ENCODE results near the gene ANKRD29.
"Not testable (repeated sequence)": the region's sequence is repeated elsewhere in the genome, so short reads cannot be mapped to it uniquely, and the experiment has no call there.

Gene ANKRD29

GRCh38 chr18:23580677-23581367, 81.9 kb downstream of the ANKRD29 start:
- H3K27ac ChIP-seq: no peak overlapping the region
- TF ChIP-seq ZFX (IDR thresholded peaks at IDR 0.05; ENCODE audit: borderline replicate concordance): no peak
- TF ChIP-seq, protein P1, sequence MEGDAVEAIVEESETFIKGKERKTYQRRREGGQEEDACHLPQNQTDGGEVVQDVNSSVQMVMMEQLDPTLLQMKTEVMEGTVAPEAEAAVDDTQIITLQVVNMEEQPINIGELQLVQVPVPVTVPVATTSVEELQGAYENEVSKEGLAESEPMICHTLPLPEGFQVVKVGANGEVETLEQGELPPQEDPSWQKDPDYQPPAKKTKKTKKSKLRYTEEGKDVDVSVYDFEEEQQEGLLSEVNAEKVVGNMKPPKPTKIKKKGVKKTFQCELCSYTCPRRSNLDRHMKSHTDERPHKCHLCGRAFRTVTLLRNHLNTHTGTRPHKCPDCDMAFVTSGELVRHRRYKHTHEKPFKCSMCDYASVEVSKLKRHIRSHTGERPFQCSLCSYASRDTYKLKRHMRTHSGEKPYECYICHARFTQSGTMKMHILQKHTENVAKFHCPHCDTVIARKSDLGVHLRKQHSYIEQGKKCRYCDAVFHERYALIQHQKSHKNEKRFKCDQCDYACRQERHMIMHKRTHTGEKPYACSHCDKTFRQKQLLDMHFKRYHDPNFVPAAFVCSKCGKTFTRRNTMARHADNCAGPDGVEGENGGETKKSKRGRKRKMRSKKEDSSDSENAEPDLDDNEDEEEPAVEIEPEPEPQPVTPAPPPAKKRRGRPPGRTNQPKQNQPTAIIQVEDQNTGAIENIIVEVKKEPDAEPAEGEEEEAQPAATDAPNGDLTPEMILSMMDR (IDR thresholded peaks at IDR 0.05): no peak

DNA sequence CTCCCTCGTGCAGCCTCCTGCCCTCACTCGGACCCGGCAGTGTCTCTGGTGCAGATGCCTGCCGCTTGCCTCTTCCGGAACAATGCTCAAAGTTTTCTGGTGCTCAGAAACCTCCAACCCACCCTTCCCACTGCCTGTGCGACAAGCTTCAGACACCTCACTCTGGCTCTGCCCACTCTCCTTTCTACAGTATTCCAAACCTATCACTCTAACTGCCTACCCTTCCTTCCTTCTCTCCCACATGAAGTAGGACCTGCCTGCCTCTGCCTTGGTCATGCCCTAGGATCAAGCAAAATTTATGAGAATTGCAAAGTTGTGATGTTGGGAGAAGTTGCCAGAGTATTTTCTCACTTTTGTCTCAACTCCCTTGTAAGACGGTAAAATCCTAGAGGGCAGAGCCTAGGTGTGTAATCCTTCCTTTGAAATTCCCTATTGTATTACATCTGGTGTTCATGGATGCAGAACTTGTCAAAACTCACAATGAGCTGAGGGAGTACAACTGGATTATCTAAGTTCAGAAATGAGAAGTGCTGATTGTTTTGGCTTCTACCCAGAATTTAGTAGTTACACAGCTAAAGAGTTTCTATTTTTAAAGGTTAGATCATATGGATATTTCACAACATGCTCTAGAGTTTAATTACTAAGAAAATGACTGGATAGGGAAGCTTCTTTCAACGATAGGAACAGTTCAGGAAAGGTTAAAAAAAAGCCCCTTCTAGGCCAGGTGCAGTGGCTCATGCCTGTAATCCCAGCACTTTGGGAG, 83.6 kb downstream of the ANKRD29 start:
- no peak for TF ChIP-seq ZFX (IDR thresholded peaks at IDR 0.05; ENCODE audit: borderline replicate concordance)
- TF ChIP-seq, protein P1 (IDR thresholded peaks at IDR 0.05): no peak
- no peak overlapping the region for H3K27ac ChIP-seq

DNA sequence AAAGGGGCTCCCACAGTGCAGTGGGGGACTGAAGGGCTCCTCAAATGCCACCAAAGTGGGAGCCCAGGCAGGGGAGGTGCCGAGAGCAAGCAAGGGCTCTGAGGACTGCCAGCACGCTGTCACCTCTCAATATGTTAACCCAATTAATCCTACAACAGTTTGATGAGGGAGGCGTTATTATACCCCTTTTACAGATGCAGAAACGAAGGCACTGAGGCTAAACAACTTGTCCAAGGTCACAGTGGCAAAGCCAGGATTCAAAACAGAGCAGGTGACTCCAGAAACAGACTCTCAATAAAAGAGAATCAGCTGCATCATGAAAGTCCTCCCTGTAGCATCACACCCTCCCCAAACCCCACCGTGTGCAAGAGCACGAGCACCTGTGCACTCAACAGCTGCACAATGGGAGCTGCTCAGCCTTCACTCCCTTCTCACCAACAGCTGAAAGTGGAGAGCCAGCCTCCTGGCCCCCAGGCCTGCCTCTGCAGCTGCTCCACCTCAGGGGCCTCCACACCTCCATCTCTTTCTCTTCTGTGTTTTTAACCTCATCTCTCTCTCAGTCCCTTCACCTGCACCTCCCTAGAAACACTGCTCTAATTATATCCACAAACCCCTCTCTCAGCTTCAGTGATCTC, 84.5 kb downstream of the ANKRD29 start:
- no peak overlapping the region for H3K27ac ChIP-seq
- TF ChIP-seq ZFX (IDR thresholded peaks at IDR 0.05; ENCODE audit: borderline replicate concordance): no peak
- TF ChIP-seq, protein P1 (IDR thresholded peaks at IDR 0.05): no peak

- not testable (repeated sequence) for H3K27ac ChIP-seq
These were observed 85.2 kb downstream of the ANKRD29 start for GRCh38 chr18:23577521-23577920.

- TF ChIP-seq, protein P1 (IDR thresholded peaks at IDR 0.05): no peak
- TF ChIP-seq ZFX (IDR thresholded peaks at IDR 0.05; ENCODE audit: borderline replicate concordance): no peak
- H3K27ac ChIP-seq: no peak overlapping the region
These were observed 87.4 kb downstream of the ANKRD29 start for GRCh38 chr18:23575309-23575651.

- H3K27ac ChIP-seq: no peak overlapping the region
- TF ChIP-seq, protein P1 (IDR thresholded peaks at IDR 0.05): no peak
- TF ChIP-seq ZFX (IDR thresholded peaks at IDR 0.05; ENCODE audit: borderline replicate concordance): no peak
These were observed 88.0 kb downstream of the ANKRD29 start for GRCh38 chr18:23574611-23575308.

DNA sequence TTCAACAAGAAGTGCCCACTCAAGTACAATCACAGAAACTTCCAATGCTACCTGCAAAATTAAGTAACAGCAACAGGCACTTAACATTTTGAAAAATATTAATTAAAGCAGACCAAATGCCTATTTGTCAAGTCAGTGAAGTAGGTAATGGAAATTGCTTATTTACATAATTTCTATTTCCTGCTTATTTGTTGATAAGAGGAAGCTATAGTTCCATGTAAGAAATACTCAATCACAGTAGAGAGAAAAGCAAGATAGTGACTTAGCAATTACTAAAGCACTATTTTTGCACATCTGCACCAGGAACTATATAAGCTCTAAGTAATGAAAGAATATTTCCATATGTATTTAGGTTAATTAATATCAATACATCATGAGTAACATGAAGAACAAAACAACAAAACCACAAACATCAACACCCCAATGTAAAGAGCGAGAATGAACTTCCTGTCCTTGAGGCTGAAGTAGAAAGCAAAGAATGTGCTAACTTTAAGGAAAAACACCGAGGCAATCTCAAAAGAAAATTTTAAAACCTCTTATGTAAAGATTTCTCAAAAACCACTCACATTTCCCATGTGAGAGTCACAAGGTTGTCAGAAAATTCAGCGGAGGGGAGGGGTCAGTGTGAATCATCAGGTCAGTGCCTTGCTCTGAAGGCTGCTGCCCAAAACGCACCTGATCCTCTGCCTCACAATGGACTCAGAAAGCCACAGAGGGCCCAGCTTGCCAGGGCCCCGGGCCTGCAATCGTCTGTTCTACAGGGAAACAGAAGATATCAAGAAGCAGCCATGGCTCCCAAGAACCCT, 88.9 kb downstream of the ANKRD29 start:
- no peak overlapping the region for H3K27ac ChIP-seq
- TF ChIP-seq, protein P1 (IDR thresholded peaks at IDR 0.05): no peak
- TF ChIP-seq ZFX (IDR thresholded peaks at IDR 0.05; ENCODE audit: borderline replicate concordance): no peak

All from 22Rv1 (cell line).